NCI-H1436 treated with DMSO at 0.1 percent for 48 hours (cell line): Measurements from ENCODE around the gene TECPR2.
A peak's percentile ranks its signal among the peaks of the same experiment; 100 is the strongest.
"Not testable (repeated sequence)": the region's sequence is repeated elsewhere in the genome, so short reads cannot be mapped to it uniquely, and the experiment has no call there.

Experiments used
- DNase-seq: peaks from one replicate; lab custom pipeline; 2025; lab: John Stamatoyannopoulos, UW

The TECPR2 gene

GRCh38 chr14:102509746-102510615 lies 147.2 kb downstream of the TECPR2 start, which contains the start of gene ANKRD9:
Gene ANKRD9 (minus strand): TSS chr14:102509776. CDS start chr14:102507889, 1,887 bp downstream.
- DNase-seq, result no peak

GRCh38 chr14:102510616-102511520 lies 148.1 kb downstream of the TECPR2 start:
- no peak for DNase-seq

GRCh38 chr14:102511538-102511937 lies 148.8 kb downstream of the TECPR2 start:
- DNase-seq, result no peak

GRCh38 chr14:102512793-102513300 lies 150.1 kb downstream of the TECPR2 start:
- no peak for DNase-seq

- no peak for DNase-seq
Measured at GRCh38 chr14:102513899-102514772, 151.4 kb downstream of the TECPR2 start.

- no peak for DNase-seq
Measured at GRCh38 chr14:102514987-102515733, 152.4 kb downstream of the TECPR2 start.

- DNase-seq, result no peak
Measured at GRCh38 chr14:102516531-102517391, 154.0 kb downstream of the TECPR2 start.

- no peak for DNase-seq
Measured at GRCh38 chr14:102517392-102518062, 154.8 kb downstream of the TECPR2 start.

GRCh38 chr14:102518063-102518648 lies 155.4 kb downstream of the TECPR2 start:
- DNase-seq, result no peak

- DNase-seq, result not testable (repeated sequence)
Measured at GRCh38 chr14:102519709-102520108, 157.0 kb downstream of the TECPR2 start.

- no peak for DNase-seq
Measured at GRCh38 chr14:102523200-102523568, 160.4 kb downstream of the TECPR2 start.

- DNase-seq, result no peak
Measured at GRCh38 chr14:102523569-102524450, 161.1 kb downstream of the TECPR2 start.

GRCh38 chr14:102524451-102525218 lies 161.9 kb downstream of the TECPR2 start:
- peak; percentile 97 for DNase-seq

GRCh38 chr14:102525219-102525928 lies 162.6 kb downstream of the TECPR2 start:
- no peak for DNase-seq

GRCh38 chr14:102525929-102526497 lies 163.3 kb downstream of the TECPR2 start:
- DNase-seq, result no peak
